ENCODE data around the gene ARMC2.
"Not testable (repeated sequence)": the region's sequence is repeated elsewhere in the genome, so short reads cannot be mapped to it uniquely, and the experiment has no call there.

Gene ARMC2

DNA sequence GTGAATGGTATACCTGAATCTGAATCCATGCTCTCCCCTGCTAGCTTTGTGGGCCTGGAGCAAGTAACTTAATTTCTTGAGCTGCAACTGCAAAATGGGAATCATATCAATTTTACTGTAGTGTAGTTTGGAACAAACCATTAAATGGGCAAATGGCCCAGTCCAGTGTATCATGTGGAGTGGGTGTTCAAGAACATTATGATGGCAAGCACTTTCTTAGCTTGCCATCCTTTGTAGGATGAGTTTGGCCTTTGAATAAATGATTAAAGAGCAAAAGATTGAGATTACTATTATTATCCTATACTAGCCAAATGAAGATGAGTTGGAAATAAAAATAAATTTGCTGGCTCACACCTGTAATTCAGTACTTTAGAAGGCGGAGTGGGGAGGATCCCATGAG lies 126.0 kb downstream of the ARMC2 start:
- Histone ChIP-seq H4K20me1 (ENCODE audit: insufficient read depth, low read length) (no peaks in the 10 kb centered on the region), H3K27me3 (ENCODE audit: insufficient read depth, low read length) (no peaks in the 10 kb centered on the region), H3K9ac (ENCODE audit: low read length) (no peak overlapping the region), H3K27ac (ENCODE audit: low read depth, low read length, poor library complexity, severe bottlenecking) (no peak overlapping the region), H3K9me2 (ENCODE audit: low read depth, low read length) (no peaks in the 10 kb centered on the region), H3K9me3 (ENCODE audit: low read length) (peaks cover 4% of the 10 kb centered on the region; the same call in 1 of the 2 replicates), H3K4me2 (ENCODE audit: low read length) (no peak overlapping the region), H3K36me3 (ENCODE audit: insufficient read depth, low read length) (no peaks in the 10 kb centered on the region), H3K4me1 (ENCODE audit: insufficient read depth, low read length, severe bottlenecking) (no peaks in the 10 kb centered on the region), H2AFZ (ENCODE audit: low read length) (no peak overlapping the region), H3K79me2 (ENCODE audit: insufficient read depth, low read length) (no peaks in the 10 kb centered on the region), H3F3A (ENCODE audit: insufficient read depth, low read length) (no peaks in the 10 kb centered on the region), H3K4me3 (ENCODE audit: low read depth, low read length, poor library complexity, severe bottlenecking) (no peak overlapping the region)
- TF ChIP-seq CTCF (IDR thresholded peaks at IDR 0.05; ENCODE audit: low read length), result no peak
- TF ChIP-seq EZH2 (IDR thresholded peaks at IDR 0.05; ENCODE audit: borderline replicate concordance, low read length), result no peak

- not testable (repeated sequence) for H2AFZ ChIP-seq (ENCODE audit: low read length); H3K4me2 ChIP-seq (ENCODE audit: low read length); H3K79me2 ChIP-seq (ENCODE audit: insufficient read depth, low read length); H4K20me1 ChIP-seq (ENCODE audit: insufficient read depth, low read length); H3K9me2 ChIP-seq (ENCODE audit: low read depth, low read length); H3K27me3 ChIP-seq (ENCODE audit: insufficient read depth, low read length); H3F3A ChIP-seq (ENCODE audit: insufficient read depth, low read length); H3K9ac ChIP-seq (ENCODE audit: low read length); H3K9me3 ChIP-seq (ENCODE audit: low read length); H3K4me1 ChIP-seq (ENCODE audit: insufficient read depth, low read length, severe bottlenecking); H3K36me3 ChIP-seq (ENCODE audit: insufficient read depth, low read length); H3K27ac ChIP-seq (ENCODE audit: low read depth, low read length, poor library complexity, severe bottlenecking); H3K4me3 ChIP-seq (ENCODE audit: low read depth, low read length, poor library complexity, severe bottlenecking)
Observed at GRCh38 chr6:108978638-108979037, 130.4 kb downstream of the ARMC2 start.

- peaks cover 7% of the 10 kb centered on the region; the same call in 1 of the 2 replicates for H3K36me3 ChIP-seq (ENCODE audit: insufficient read depth, low read length)
- no peaks in the 10 kb centered on the region for H3K9me2 ChIP-seq (ENCODE audit: low read depth, low read length)
- H3K27ac ChIP-seq (ENCODE audit: low read depth, low read length, poor library complexity, severe bottlenecking), result no peak overlapping the region
- H3K4me3 ChIP-seq (ENCODE audit: low read depth, low read length, poor library complexity, severe bottlenecking), result no peak overlapping the region
- no peaks in the 10 kb centered on the region for H3K79me2 ChIP-seq (ENCODE audit: insufficient read depth, low read length)
- no peak overlapping the region for H2AFZ ChIP-seq (ENCODE audit: low read length)
- H3F3A ChIP-seq (ENCODE audit: insufficient read depth, low read length), result no peaks in the 10 kb centered on the region
- no peak overlapping the region for H3K4me2 ChIP-seq (ENCODE audit: low read length)
- TF ChIP-seq CTCF (IDR thresholded peaks at IDR 0.05; ENCODE audit: low read length) (no peak), EZH2 (IDR thresholded peaks at IDR 0.05; ENCODE audit: borderline replicate concordance, low read length) (no peak)
- no peaks in the 10 kb centered on the region for H3K4me1 ChIP-seq (ENCODE audit: insufficient read depth, low read length, severe bottlenecking)
- no peaks in the 10 kb centered on the region for H3K27me3 ChIP-seq (ENCODE audit: insufficient read depth, low read length)
- no peak overlapping the region for H3K9ac ChIP-seq (ENCODE audit: low read length)
- no peaks in the 10 kb centered on the region for H3K9me3 ChIP-seq (ENCODE audit: low read length)
- H4K20me1 ChIP-seq (ENCODE audit: insufficient read depth, low read length), result no peaks in the 10 kb centered on the region
Observed at GRCh38 chr6:108982154-108983113, 134.2 kb downstream of the ARMC2 start.

All from OCI-LY1 (cell line).